HG03442 (cell line): ENCODE data around the gene ATXN3.

Source experiments
- ATAC-seq: cut with Tn5 transposase; IDR thresholded peaks from one replicate; pipeline ENCODE4 v1.9.1; 2021; ENCODE audit warnings: mild to moderate bottlenecking, moderate library complexity; ENCODE audit not compliant: unreplicated experiment

ATXN3 gene

GRCh38 chr14:92106143-92106926 lies at the start of gene ATXN3:
Gene ATXN3 (minus strand): TSS chr14:92106582. CDS start chr14:92106552, 30 bp downstream.
- peak; percentile 89 for ATAC-seq

- ATAC-seq, result no peak
Observed at GRCh38 chr14:92154283-92154942, 48.0 kb upstream of the ATXN3 start.

GRCh38 chr14:92153581-92153980 lies 47.2 kb upstream of the ATXN3 start:
- no peak for ATAC-seq

- no peak for ATAC-seq
Observed at GRCh38 chr14:92144708-92145107, 38.3 kb upstream of the ATXN3 start.

GRCh38 chr14:92143962-92144361 lies 37.6 kb upstream of the ATXN3 start:
- ATAC-seq, result no peak

- no peak for ATAC-seq
Observed at GRCh38 chr14:92143309-92143708, 36.9 kb upstream of the ATXN3 start.

GRCh38 chr14:92135269-92135668 lies 28.9 kb upstream of the ATXN3 start:
- no peak for ATAC-seq

GRCh38 chr14:92134456-92134855 lies 28.1 kb upstream of the ATXN3 start:
- no peak for ATAC-seq

- no peak for ATAC-seq
Observed at GRCh38 chr14:92122761-92123160, 16.4 kb upstream of the ATXN3 start.

GRCh38 chr14:92122351-92122677 lies 15.9 kb upstream of the ATXN3 start:
- peak; percentile 10 for ATAC-seq

GRCh38 chr14:92121670-92122350 lies 15.4 kb upstream of the ATXN3 start, which contains the start of the genes CPSF2 and NDUFB1:
Gene CPSF2 (plus strand): TSS chr14:92121969. CDS start chr14:92130985, 9,016 bp downstream.
Gene NDUFB1 (minus strand): TSS chr14:92121706. CDS start chr14:92117637, 4,069 bp downstream.
- peak; percentile 80 for ATAC-seq

- ATAC-seq, result peak; percentile 2
Observed at GRCh38 chr14:92121207-92121669, 14.9 kb upstream of the ATXN3 start.

- ATAC-seq, result no peak
Observed at GRCh38 chr14:92109490-92109889, 3.1 kb upstream of the ATXN3 start.

GRCh38 chr14:92108345-92109254 lies 2.2 kb upstream of the ATXN3 start:
- no peak for ATAC-seq

GRCh38 chr14:92105893-92106142 lies 564 bp downstream of the ATXN3 start:
- peak; percentile 10 for ATAC-seq

- no peak for ATAC-seq
Observed at GRCh38 chr14:92105073-92105892, 1.1 kb downstream of the ATXN3 start.

GRCh38 chr14:92103363-92103989 lies 2.9 kb downstream of the ATXN3 start:
- ATAC-seq, result no peak

GRCh38 chr14:92099802-92100201 lies 6.6 kb downstream of the ATXN3 start:
- ATAC-seq, result no peak

GRCh38 chr14:92093320-92093719 lies 13.1 kb downstream of the ATXN3 start:
- no peak for ATAC-seq
